RKO (cell line): ENCODE measurements around the gene RNPEP.
A peak's percentile ranks its signal among the peaks of the same experiment; 100 is the strongest.
"Not testable (repeated sequence)": the region's sequence is repeated elsewhere in the genome, so short reads cannot be mapped to it uniquely, and the experiment has no call there.

ENCODE experiments used
- DNase-seq: peaks from one replicate; pipeline ENCODE4 v3.0.0-alpha.2; 2016; ENCODE audit warnings: low spot score

The RNPEP gene, protein sequence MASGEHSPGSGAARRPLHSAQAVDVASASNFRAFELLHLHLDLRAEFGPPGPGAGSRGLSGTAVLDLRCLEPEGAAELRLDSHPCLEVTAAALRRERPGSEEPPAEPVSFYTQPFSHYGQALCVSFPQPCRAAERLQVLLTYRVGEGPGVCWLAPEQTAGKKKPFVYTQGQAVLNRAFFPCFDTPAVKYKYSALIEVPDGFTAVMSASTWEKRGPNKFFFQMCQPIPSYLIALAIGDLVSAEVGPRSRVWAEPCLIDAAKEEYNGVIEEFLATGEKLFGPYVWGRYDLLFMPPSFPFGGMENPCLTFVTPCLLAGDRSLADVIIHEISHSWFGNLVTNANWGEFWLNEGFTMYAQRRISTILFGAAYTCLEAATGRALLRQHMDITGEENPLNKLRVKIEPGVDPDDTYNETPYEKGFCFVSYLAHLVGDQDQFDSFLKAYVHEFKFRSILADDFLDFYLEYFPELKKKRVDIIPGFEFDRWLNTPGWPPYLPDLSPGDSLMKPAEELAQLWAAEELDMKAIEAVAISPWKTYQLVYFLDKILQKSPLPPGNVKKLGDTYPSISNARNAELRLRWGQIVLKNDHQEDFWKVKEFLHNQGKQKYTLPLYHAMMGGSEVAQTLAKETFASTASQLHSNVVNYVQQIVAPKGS

DNA sequence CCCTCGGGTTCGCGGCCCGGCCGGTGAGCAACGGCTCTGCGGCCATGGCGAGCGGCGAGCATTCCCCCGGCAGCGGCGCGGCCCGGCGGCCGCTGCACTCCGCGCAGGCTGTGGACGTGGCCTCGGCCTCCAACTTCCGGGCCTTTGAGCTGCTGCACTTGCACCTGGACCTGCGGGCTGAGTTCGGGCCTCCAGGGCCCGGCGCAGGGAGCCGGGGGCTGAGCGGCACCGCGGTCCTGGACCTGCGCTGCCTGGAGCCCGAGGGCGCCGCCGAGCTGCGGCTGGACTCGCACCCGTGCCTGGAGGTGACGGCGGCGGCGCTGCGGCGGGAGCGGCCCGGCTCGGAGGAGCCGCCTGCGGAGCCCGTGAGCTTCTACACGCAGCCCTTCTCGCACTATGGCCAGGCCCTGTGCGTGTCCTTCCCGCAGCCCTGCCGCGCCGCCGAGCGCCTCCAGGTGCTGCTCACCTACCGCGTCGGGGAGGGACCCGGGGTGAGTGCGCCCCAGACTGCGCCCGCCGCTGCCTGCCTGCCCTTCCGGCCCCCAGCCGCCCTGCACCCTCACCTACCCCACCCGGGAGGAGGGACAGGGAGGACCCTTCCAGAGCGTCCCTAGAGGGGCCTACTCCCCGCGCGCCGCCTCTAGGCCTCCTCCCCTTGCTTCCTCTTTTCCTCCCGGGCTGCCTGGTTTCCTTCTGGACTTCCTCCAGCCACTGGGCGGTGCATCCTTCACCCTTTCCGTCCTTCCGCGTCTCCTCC is at the start of gene RNPEP:
Gene RNPEP, plus strand, starts transcription at position 26 of the 757 bp plus-strand sequence. Its CDS starts 19 bp downstream, at position 45.
- DNase-seq, result peak; percentile 85

DNA sequence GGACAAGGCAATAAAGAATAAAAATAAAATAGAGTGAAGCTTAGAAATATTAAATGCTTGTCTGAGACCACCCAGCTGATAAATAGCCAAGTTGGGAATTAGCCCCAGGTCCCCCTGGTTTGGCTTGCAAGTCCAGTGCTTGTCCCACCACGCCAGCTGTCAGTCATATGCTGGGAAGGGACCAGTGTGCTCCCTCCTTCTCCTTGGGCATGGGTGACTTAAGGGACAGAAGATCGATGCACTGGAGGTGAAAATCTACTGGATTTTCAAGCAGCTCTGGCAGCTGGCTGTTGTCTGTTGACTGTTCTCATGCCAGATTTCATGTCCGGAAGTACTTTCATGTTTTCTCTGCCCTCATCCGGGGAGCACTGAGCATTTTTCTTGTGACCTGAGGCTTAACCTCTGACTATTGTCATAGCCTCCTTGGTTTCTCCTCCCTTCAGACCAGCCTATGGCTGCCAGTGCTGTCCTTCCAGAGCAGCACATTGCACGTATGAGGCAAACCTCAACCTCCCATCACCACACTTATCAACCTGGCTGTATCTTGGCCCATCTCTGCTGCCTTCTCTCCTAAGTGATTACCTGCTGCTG is 48.5 kb upstream of the RNPEP start:
- DNase-seq, result no peak

DNA sequence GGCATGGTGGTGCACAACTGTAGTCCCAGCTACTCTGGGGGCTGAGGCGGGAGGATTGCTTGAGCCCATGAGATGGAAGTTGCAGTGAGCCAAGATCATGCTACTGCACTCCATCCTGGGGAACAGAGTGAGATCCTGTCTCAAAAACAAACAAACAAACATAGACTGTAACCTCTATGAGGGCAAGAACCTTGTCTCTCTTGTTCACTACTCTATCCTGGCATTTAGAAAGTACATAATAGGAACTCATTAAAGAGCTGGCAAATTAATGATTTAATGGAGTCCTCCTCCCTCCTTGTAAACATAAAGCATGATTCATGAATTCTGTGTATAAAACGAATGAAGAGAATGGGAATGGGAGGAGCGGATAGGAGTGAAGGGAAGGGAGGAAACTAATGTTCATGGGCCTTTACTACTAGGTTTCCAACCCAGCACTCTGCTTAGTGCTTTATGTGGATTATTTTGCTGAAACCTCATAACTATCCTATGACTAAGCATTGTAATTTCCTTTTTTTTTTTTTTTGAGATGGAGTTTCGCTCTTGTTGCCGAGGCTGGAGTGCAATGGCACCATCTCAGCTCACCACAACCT is 44.7 kb upstream of the RNPEP start:
- DNase-seq, result peak; percentile 33

DNA sequence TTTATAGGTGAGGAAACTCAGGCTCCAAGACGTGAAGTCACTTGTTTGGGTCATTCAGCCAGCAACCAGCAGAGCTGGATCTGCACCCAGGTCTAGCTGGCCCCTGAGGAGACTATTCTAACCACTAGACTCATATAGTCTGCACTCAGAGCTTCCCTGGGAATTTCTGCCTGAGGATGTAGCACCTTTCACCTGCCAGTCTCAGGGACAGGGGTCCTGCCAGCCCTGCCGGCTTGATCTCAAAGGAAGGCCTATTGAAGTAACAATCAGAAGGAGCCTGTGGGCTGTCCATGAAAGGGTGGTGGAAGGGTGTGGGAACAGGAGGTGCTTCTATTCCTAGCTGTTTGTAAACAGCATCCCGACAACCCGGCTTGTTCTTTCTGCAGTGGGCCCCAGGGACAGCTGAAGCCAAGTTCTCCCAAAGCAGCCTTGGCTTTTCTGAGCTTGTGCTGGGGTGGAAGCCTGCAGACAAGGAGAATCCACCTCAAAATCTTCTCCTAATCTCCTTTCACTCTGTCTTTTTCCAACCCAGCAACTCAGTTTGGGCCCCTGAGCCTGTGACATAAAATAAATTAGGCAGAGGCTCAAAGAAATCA is 43.9 kb upstream of the RNPEP start:
- DNase-seq, result no peak

DNA sequence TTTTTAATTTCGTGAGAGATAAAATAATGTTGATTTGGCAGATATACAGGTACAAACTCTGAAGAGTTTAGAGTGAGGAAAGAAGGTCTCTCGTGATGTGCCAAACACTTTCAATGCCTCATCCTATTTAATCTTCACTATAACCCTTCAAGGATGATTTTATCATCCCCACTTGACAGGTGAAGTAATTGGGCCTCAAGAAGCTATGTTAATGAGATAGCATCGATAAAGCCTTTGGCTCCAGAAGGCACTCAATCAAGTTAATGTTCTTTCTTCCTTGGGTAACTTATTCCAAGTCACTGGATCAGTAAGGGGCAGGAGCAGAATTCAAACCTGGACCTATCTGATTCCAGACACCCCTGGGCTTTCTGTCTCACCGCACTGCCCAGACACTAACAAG is 43.3 kb upstream of the RNPEP start:
- DNase-seq, result no peak

DNA sequence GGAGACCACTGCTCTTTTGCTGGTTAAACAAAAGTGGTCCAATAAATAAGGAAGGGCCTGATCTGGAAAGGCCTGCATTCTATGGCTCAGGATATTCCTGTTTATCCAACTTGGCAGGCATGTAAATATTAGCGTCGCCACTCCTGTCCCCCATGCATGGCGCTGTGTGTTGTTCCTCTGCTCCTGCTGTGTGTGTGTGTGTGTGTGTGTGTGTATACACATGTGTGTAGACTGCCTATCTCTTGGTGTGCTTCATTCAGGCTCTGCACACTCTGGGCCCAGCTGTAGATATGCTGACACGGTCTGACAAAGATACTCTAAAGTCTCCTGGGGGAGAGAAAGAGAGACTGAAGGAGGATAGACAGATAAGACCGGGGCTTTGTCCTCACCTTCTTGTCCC is 42.9 kb upstream of the RNPEP start:
- no peak for DNase-seq

DNA sequence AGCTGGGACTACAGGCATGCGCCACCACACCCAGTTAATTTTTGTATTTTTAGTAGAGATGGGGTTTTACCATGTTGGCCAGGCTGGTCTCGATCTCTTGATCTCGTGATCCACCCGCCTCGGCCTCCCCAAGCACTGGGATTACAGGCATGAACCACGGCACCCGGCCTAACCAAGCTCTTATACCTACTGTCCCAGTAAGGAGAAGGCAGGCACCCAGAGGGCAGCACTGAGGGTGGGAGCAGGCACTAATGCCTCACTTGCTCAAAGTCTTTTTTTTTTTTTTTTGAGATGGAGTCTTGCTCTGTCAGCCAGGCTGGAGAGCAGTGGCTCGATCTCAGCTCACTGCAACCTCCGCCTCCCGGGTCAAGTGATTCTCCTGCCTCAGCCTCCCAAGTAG is 42.1 kb upstream of the RNPEP start:
- DNase-seq, result not testable (repeated sequence)

DNA sequence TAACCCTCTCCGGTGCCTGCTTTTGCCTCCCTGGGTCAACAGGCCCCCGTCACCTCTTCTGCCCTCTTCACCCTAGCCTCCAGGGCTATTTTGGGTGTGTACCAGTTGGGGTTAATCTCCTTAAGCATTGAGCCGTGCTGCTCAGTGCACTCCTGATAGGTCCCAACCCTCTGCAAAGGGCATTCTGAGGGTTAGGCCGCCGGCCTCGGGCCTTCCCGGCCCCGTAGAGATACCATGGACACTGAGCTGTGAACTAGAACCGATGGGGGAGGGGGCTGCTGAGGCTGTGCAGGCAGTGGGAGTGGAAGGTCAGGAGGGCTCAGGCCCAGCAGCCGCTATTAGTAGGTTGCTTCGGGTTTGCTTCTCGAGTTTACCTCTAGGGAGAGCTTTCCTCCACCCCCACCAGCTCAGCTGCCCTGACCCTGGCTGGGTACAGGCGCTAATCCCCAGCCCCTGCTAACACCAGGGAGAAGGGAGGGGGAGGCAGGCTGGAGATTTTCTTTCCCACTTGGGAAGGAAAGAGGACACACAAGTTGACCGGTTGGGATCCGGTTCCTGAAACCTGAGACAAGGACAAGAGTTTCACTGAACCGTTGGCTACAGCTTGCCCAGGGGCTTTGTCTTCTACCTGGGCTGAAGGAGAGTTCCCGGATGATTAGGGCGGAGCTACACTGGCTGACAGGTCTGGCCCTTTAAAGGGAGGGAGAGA is 40.9 kb upstream of the RNPEP start:
- DNase-seq, result no peak

DNA sequence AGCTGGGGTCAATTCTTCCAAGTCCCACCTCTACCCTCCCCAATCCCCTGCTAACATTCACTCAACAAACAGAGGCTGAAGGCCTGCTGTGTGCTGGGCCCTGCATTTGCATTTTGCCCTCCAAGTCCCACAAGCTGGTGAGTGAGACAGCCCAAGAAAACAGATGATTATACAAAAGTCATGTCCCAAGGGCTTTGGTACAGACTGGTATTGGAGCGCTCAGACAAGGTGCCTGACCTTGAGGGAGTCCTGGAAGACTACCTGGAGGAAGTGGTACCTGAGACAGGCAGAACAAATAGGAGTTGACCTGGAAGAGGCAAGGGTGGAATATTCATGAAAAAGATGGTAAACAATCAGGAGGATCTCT is 40.3 kb upstream of the RNPEP start:
- no peak for DNase-seq

DNA sequence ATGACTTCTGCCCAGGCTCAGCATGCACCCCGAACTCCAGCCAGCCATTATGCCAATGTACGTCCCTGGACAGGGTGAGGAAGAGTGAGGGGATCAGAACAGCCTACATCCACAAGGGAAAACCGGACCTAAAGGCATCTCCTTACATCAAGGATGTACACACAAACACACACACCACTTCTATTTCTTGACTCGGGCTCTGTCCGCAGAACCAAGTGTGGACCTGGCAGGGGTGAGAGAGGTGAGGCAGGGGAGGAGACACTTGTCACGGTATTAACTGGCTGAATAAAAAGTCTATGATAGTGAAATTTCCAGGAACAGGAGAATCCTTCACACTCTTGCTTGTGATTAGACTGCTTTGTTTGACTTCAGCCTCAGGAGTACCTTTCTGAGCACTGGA is 38.4 kb upstream of the RNPEP start:
- DNase-seq, result no peak

DNA sequence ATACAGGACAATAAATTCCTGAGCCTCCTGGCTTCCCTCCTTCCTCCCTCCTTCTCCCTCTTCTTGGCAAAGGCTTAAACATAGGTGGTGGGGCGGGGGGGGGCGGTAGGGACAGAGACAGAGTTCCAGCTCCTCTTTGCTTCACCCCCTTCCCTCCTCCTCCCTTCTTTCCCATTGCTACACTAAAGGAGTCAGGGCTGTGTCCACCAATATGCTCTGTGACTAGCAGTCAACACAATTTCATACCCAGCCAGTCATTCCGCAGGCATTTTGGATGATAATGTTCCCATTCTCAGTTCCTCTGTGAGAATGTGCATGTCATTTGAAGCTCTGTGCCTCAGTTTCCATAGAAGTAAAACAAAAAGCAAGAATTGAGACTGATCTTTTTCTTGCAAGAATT is 37.8 kb upstream of the RNPEP start:
- no peak for DNase-seq

DNA sequence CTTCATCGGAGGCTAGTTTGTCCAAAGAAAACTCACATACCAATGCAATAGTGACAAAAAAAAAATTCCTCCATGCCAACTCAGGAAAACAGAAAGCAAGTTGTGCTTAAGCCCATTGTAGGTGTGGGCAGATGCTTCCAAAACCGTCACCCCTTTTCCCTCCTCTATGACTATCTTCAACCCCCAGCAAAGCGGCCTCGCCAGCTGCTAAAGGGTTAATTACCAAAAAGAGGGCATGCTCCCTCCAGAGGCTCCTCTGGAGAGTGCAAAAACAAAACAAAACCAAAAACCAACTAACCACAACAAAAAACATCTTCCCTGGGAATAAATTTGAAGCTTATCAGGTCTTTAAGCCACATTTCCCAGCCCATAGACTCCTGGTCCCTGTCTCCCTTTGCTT is 37.3 kb upstream of the RNPEP start:
- no peak for DNase-seq

DNA sequence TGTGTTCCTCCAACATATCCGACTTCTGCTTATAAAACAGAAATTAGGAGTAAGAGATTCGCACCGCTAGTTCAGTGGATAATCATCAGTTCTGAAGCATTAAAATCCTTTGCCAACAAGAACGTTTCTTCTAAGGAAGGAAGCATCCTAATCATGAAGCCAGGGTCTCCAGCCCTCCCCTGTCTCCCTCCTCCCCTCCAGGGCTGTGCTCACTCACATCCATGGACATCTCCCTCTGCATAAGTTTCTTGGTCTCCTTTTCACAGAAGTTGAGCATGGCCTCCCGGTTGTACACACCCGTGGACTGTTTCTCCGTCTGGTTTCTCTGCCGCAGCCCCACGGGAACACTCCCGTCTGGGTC is 36.6 kb upstream of the RNPEP start:
- no peak for DNase-seq

DNA sequence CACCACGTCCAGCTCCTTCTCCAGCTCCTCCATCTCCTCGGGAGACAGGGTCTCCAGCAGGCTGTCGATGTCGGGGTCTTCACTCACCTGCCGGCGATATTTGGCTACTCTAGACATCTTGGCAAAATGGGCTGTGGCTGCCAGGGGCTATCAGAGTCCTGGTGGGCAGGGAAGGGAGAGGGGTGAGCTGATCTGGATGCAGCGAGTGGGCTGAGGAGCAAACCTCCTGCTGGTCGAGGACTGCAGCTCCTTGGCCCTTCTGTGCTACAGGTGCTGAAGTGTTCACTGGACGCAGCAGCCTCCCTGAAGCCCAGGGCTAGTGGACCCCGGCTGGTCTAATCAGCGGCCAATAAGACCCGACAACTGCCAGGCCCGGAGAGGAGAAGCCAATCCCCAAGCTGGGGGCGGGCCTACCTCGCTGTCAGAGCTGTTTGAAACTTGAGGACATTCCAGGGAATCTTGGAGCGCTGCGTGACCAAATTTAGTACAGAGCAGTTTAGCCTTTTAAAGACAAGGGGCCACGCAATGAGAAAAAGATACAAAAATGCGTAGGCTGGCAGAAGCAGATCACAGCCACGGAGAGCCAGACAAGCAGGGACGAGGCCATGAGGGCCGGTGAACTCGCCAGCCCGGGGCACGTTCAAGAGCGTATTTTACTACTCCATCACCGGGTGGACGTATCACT is 36.1 kb upstream of the RNPEP start, which contains the start of gene LMOD1:
Gene LMOD1, minus strand, starts transcription at position 325 of the 685 bp plus-strand sequence. Its CDS starts 208 bp downstream, at position 117.
- DNase-seq, result no peak

DNA sequence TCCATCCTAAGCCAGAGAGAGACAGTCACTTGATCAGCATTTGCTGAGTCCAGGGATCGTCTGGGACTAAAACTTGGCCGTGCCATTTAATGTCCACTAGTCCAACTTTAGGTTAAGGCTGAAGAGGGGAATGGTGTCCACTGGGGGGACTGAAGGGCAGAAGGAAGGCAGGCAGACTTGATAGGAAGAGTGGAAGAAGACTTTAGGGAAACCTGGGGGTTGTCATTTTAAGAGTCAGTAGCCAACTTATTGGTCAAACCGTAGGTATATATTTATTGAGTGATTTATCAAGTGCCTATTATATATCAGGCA is 34.8 kb upstream of the RNPEP start:
- DNase-seq, result no peak

DNA sequence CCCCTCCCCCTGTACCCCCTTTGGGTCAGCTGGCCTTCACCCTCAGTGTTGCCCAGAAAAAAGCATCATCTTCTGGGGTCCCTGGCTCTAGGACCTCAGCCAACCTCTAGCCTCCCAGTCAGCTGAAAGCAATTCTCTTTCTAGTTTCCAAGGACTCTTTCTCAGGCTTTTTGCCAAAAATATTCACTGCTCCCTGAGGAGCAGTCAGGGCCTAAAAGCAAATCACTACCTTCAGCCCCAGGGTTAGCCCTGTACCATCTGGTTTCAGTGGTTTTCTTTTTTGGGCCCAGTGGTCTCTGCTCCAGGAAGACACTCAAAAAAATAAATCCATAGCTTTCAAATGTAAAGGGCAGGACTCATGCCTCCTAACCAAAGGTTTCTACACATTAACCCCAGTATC is 33.0 kb upstream of the RNPEP start:
- DNase-seq, result no peak

DNA sequence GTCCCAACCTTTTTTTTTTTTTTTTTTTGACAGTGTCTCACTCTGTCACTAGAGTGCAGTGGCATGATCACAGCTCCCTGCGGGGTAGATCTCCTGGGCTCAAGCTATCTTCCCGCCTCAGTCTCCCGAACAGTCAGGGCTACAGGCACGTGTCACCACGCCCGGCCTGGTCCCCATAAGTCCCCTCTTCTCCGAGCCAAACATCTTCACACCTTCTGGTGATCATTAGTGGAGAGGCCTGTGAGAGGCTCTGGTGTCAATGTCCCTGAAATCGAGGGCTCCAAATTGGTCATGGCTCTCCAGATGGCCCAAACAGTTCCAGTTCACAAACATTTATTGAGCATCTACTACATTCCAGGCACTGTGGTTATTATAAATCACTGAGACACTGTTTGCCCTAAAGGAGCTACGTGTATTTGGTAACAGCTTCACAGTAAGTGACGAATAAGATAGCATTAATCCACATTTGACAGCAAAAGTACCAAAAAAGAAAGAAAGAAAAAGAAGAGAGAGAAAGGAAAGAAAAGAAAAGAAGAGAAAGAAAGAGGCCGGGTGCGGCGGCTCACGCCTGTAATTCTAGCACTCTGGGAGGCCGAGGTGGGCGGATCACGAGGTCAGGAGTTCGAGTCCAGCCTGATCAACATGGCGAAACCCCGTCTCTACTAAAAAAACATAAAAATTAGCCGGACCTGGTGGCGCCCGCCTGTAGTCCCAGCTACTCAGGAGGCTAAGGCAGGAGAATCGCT is 28.0 kb upstream of the RNPEP start:
- DNase-seq, result peak; percentile 25

DNA sequence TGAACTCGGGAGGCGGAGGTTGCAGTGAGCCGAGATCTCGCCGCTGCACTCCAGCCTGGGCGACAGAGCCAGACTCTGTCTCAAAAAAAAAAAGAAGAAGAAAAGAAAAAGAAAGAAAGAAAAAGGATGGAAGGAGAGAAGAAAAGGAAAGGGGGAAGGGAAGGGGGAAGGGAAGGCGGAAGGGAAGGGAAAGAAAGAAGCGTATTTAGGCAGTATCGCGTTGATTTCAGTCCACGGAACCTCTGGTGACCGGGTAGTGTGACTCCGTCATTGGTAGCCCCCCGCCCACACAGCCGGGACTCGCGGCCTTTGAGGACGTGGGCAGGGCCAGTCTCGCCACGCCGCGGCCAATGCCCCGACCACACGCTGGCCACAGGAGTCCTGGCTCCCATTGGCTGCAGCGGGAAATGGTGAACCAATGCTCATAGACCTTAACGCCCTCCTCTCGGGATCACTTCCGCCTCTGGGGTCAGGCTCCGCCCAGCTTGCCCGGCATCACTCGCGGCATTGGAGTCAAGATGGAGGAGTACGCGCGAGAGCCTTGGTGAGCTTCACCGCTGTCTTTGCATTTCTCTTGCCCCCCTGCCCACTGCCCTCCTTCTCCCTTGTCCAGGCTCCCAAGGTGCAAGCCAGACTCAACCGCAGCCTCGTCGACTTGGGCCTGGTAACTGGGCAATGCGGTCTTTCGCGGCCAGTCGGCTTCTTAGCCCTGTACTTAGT is 27.3 kb upstream of the RNPEP start, which contains the start of gene TIMM17A:
Gene TIMM17A, plus strand, starts transcription at position 495 of the 720 bp plus-strand sequence. Its CDS starts 24 bp downstream, at position 519.
- peak; percentile 98 for DNase-seq

DNA sequence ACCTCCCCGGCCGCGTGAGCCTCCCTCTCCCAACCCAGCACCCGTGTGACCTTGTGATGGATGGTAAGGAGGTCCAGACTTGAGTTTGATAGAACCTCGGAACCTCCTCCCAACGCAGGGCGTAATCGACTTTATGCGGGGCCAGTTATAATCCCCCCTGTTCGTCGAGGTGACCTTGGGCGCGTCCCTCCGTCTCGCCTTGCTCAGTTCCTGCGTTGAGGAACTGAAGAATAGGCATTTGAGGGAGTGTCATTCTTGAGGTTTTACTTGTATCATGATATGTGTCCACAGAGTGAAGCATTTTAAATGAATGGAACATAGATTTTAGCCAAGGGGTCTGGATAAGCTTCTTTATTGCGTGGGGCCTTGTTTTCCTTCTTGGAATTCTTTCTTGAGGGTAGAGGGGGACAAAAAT is 26.7 kb upstream of the RNPEP start:
- peak; percentile 34 for DNase-seq
